HUES64 (cell line): ENCODE data around the gene ZFPM1.

Source experiments
- H3K27ac ChIP-seq: 2 replicates; pipeline ENCODE4 v1.7.0; 2013; ENCODE audit warnings: low read depth, low read length, inconsistent platforms
- H3K27me3 ChIP-seq: 2 replicates; pipeline ENCODE4 v1.6.1; 2013; ENCODE audit warnings: mild to moderate bottlenecking, low read length; ENCODE audit not compliant: insufficient read depth
- H3K36me3 ChIP-seq: 2 replicates; pipeline ENCODE4 v1.6.1; 2013; ENCODE audit warnings: mild to moderate bottlenecking, low read length; ENCODE audit not compliant: insufficient read depth
- H3K4me1 ChIP-seq: 2 replicates; pipeline ENCODE4 v1.6.1; 2013; ENCODE audit warnings: mild to moderate bottlenecking, low read length, moderate library complexity; ENCODE audit not compliant: insufficient read depth
- H3K4me3 ChIP-seq: 2 replicates; pipeline ENCODE4 v1.5.1; 2013; ENCODE audit warnings: mild to moderate bottlenecking, low read length, moderate library complexity
- H3K9ac ChIP-seq: 2 replicates; pipeline ENCODE4 v1.6.1; 2013; ENCODE audit warnings: mild to moderate bottlenecking, low read depth, low read length
- H3K9me3 ChIP-seq: 2 replicates; pipeline ENCODE4 v1.6.1; 2013; ENCODE audit warnings: low read depth, low read length; ENCODE audit not compliant: insufficient read depth
- WGBS: fragments of 150-250, 120-280 bp; methylation state at CpG from one replicate; pipeline ENCODE4 v1.1.7; 2013; ENCODE audit warnings: missing lambda C conversion rate; 5-methylcytosine and 5-hydroxymethylcytosine counted together

The ZFPM1 gene

DNA sequence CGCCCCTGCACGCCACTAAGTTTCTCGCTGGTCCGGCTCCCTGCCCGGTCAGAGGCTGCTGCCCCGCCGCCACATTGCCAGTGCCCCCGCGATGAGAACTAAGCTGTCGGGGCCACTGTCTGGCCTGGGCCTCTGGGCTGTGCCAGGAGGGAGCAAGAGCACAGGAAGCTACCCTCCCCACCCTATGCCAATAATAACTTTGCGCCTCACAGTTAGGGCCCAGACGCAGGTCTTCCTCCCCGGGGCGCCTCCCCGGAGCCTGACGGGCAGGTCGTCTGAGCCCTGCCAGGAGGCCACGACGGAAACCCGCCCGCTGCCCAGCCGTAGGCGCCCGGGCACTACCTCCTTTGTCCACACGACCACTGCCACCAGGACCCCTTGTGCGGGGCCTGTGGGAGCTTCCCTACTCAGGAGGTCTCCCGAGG, 1.5 kb downstream of the ZFPM1 start:
- H3K4me3 ChIP-seq = peak overlapping the region; percentile 49
- no peak overlapping the region for H3K9ac ChIP-seq
- H3K9me3 ChIP-seq = no peaks in the 10 kb centered on the region
- peaks cover 5% of the 10 kb centered on the region; the same call in 1 of the 2 replicates for H3K4me1 ChIP-seq
- 9% methylated on average over 27 of the region's 27 CpGs for WGBS
- no peaks in the 10 kb centered on the region for H3K36me3 ChIP-seq
- H3K27me3 ChIP-seq = peaks cover 67% of the 10 kb centered on the region
- H3K27ac ChIP-seq = no peak overlapping the region

GRCh38 chr16:88455610-88456355, 2.7 kb downstream of the ZFPM1 start:
- Histone ChIP-seq H3K36me3 (no peaks in the 10 kb centered on the region), H3K9ac (no peak overlapping the region), H3K9me3 (no peaks in the 10 kb centered on the region), H3K4me3 (peak overlapping the region; percentile 49), H3K4me1 (peaks cover 5% of the 10 kb centered on the region; the same call in 1 of the 2 replicates), H3K27me3 (peaks cover 61% of the 10 kb centered on the region), H3K27ac (no peak overlapping the region)
- 1% methylated on average over 65 of the region's 68 CpGs for WGBS

GRCh38 chr16:88456356-88457292, 3.5 kb downstream of the ZFPM1 start:
- no peak overlapping the region for H3K27ac ChIP-seq
- 88% methylated on average over 14 of the region's 14 CpGs for WGBS

GRCh38 chr16:88458039-88458772, 5.1 kb downstream of the ZFPM1 start:
- no peaks in the 10 kb centered on the region for H3K9me3 ChIP-seq

More at GRCh38 chr16:88456356-88457292, 3.5 kb downstream of the ZFPM1 start:
- Histone ChIP-seq H3K36me3 (no peaks in the 10 kb centered on the region), H3K9me3 (no peaks in the 10 kb centered on the region), H3K4me3 (peak overlapping the region; percentile 49), H3K9ac (no peak overlapping the region), H3K27me3 (peaks cover 54% of the 10 kb centered on the region), H3K4me1 (peaks cover 9% of the 10 kb centered on the region; the same call in 1 of the 2 replicates)

DNA sequence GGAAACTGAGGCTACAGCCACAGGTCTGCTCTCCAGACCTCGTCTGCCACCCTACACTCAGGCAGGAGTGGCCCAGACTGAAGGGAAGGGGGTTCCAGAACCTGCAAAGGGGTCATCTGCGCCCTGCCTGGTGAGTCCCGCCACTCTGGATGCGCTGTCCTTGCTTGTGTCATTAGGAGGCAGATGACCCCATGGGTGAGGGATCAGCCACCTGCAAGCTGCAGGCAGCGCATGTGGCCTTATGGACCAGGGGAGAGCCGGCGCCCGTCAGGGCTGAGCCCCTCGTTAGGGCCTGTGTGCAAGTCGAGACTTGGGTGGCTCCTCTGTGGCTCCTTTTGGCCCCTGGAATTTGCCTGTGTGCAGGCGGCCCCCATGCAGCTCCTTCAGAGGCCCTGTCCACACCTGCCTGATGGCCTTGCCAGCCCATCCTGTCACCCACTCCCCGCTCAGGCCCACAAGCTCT, 5.7 kb downstream of the ZFPM1 start:
- 88% methylated on average over 12 of the region's 12 CpGs for WGBS

More at GRCh38 chr16:88458039-88458772, 5.1 kb downstream of the ZFPM1 start:
- no peaks in the 10 kb centered on the region for H3K36me3 ChIP-seq
- WGBS = 92% methylated on average over 20 of the region's 20 CpGs
- H3K27ac ChIP-seq = no peak overlapping the region
- no peak overlapping the region for H3K4me3 ChIP-seq
- H3K4me1 ChIP-seq = peaks cover 18% of the 10 kb centered on the region; the same call in 1 of the 2 replicates
- no peak overlapping the region for H3K9ac ChIP-seq
- H3K27me3 ChIP-seq = peaks cover 45% of the 10 kb centered on the region

DNA sequence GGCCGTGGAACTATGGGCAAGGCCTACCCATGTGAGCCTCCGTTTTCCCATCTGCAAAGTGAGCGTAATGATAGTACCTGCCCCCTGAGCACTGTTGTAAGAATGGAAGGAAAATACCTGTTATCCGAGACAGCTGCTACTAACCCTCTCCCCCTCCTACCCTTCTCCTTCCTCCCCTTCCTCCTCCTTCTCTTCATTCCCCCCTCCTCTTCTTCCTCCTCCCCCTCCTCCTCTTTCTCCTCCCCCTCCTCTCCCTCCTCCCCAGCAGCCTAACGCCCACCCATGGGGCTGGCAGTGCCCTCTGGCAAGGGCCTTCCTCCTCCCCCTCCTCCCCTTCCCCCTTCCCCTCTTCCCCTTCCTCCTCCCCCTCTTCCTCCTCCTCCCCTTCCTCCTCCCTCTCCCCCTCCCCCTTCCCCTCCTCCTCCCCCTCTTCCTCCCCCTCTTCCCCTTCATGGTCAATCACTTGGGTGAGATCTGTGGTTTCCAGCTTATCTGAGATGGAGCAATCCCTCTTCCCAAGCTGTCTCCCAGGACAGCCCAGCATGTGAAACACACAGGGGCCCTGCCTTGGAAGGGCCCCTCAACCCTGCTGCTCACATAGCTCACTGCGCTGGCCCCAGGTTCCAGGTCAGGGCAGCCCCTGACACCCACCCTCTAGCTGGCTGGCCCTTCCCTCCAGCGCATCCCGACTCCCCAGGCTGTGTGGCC, 6.4 kb downstream of the ZFPM1 start:
- Histone ChIP-seq H3K27ac (no peak overlapping the region), H3K9me3 (no peaks in the 10 kb centered on the region), H3K36me3 (no peaks in the 10 kb centered on the region), H3K4me1 (peaks cover 18% of the 10 kb centered on the region; the same call in 1 of the 2 replicates), H3K4me3 (no peak overlapping the region), H3K27me3 (peaks cover 36% of the 10 kb centered on the region), H3K9ac (no peak overlapping the region)
- WGBS = 81% methylated on average over 7 of the region's 8 CpGs

More for the DNA sequence above, 5.7 kb downstream of the ZFPM1 start:
- Histone ChIP-seq H3K4me1 (peaks cover 18% of the 10 kb centered on the region; the same call in 1 of the 2 replicates), H3K27me3 (peaks cover 43% of the 10 kb centered on the region), H3K27ac (no peak overlapping the region), H3K9ac (no peak overlapping the region), H3K9me3 (no peaks in the 10 kb centered on the region), H3K4me3 (no peak overlapping the region), H3K36me3 (no peaks in the 10 kb centered on the region)

DNA sequence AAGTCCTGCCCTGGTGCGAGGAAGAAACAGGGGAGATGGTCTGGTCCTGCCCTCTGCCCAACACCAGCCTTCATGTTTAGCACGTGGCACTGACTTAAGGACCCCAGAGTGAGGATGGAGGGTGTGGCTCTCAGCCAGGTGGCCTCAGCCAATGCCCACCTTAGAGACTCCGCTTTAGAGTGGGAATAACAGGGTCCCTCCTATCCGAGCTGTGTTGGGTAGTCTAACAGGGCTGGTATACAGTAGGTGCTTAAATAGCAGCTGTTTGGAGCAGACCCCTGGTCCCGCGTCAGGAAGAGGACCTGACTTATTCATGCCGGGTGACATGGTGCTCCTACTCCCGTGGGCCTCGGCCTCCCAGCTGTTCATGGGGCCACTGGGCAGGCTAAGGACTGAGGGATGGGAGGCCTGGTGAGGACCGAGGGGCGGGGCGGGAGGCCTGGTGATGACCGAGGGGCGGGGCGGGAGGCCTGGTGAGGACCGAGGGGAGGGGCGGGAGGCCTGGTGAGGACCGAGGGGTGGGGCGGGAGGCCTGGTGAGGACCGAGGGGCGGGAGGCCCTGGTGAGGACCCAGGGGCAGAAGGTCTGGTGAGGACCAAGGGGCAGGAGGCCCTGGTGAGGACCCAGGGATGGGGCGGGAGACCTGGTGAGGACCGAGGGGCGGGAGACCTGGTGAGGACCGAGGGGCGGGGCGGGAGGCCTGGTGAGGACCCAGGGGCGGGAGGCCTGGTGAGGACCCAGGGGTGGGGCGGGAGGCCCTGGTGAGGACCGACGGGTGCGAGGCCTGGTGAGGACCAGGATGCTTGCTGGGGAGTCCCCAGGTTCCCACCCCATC, 7.6 kb downstream of the ZFPM1 start:
- 89% methylated on average over 30 of the region's 32 CpGs for WGBS
- no peak overlapping the region; the same call in 1 of the 2 replicates for H3K27ac ChIP-seq
- peaks cover 24% of the 10 kb centered on the region for H3K27me3 ChIP-seq
- peaks cover 18% of the 10 kb centered on the region; the same call in 1 of the 2 replicates for H3K4me1 ChIP-seq
- no peaks in the 10 kb centered on the region for H3K9me3 ChIP-seq
- H3K9ac ChIP-seq = no peak overlapping the region
- no peak overlapping the region for H3K4me3 ChIP-seq
- H3K36me3 ChIP-seq = no peaks in the 10 kb centered on the region

DNA sequence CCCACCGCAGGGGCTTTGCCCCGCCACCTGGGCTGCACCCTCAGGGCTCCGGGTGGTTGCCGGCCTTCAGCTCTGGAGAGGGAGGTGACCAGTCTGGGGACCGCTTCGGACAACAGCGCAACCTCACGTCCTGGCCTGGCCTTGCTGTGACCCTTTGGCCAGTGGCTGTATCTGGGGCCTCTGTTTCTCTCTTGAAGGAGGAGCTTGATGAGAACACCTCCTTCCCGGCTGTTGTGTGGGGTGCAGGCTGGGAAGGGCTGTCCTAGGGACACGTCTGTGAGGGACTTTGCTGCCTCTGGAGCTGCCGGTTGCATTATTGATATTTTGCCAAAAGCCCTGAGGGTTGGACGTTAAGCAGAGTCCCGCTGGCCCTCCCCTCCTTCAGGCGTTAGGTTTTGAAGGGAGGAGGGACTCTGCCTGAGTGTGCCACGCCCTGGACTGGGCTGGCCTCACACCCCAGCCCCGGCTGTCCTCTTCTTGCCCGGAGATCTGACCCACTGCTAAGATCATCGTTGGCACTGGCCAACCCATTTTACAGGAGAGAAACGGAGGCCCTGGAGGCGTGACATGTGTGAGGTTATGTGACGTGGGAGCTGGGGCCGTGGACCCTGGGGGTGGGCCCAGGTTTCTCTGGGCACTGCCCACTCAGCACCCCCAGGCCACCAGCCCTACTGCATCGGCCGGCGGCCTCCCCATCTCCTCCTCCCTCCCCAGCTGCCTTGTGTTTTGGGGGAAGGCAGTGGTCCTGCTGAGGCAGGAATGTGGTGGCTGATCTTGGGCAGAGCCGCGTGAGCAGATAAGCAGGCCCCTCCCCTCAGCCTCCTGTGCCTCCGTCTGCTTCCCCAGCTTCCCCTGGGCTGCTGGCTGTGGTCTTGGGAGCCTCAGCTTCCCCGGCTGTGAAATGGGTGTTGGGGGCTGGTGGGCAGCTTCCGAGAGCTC, 8.5 kb downstream of the ZFPM1 start:
- 43% methylated on average over 24 of the region's 30 CpGs for WGBS
- peaks cover 12% of the 10 kb centered on the region; the same call in 1 of the 2 replicates for H3K4me1 ChIP-seq
- H3K27ac ChIP-seq = peak overlapping the region; percentile 58; the same call in 1 of the 2 replicates

DNA sequence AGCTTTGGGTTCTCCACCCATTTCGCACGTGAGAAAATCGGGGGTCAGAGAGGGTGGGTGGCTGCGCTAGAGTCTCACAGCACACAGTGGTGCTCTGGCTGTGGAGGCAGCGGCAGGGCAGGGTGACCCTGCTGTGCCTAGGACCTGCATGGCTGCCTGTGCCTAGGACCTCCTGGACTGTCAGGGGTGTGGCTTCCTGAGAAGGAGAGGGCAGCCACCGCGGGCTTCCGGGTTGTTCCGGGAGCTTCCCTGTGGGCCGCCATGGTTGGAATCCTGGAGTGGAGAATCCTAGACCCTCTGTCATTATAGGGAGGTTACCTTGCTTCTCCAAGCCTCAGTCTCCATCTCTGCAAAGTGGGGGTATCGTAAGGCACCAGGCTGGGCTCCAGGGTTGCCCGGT, 9.3 kb downstream of the ZFPM1 start:
- H3K9me3 ChIP-seq = no peaks in the 10 kb centered on the region
- H3K9ac ChIP-seq = no peak overlapping the region
- no peak overlapping the region for H3K4me3 ChIP-seq
- 53% methylated on average over 12 of the region's 12 CpGs for WGBS
- H3K36me3 ChIP-seq = no peaks in the 10 kb centered on the region
- no peak overlapping the region for H3K27ac ChIP-seq
- H3K4me1 ChIP-seq = peaks cover 12% of the 10 kb centered on the region; the same call in 1 of the 2 replicates
- H3K27me3 ChIP-seq = peaks cover 7% of the 10 kb centered on the region

More for the DNA sequence above, 8.5 kb downstream of the ZFPM1 start:
- H3K36me3 ChIP-seq = no peaks in the 10 kb centered on the region
- no peaks in the 10 kb centered on the region for H3K9me3 ChIP-seq
- peaks cover 15% of the 10 kb centered on the region for H3K27me3 ChIP-seq
- H3K4me3 ChIP-seq = no peak overlapping the region
- H3K9ac ChIP-seq = no peak overlapping the region
